Fibroblast of upper back skin (primary cell): ENCODE results near the gene APP.
"Not testable (repeated sequence)": the region's sequence is repeated elsewhere in the genome, so short reads cannot be mapped to it uniquely, and the experiment has no call there.

ENCODE experiments used
- DNase-seq: peaks from one replicate; pipeline ENCODE4 v3.0.0-alpha.2; 2013

APP gene

GRCh38 chr21:25929856-25930520, 240.6 kb downstream of the APP start:
- peak; percentile 8 for DNase-seq

- no peak for DNase-seq
Measured at GRCh38 chr21:25927195-25927880, 243.2 kb downstream of the APP start.

GRCh38 chr21:25925936-25926335, 244.6 kb downstream of the APP start:
- no peak for DNase-seq

- DNase-seq: no peak
Measured at GRCh38 chr21:25925064-25925800, 245.3 kb downstream of the APP start.

- DNase-seq: not testable (repeated sequence)
Measured at GRCh38 chr21:25918152-25918551, 252.4 kb downstream of the APP start.

- DNase-seq: no peak
Measured at GRCh38 chr21:25916226-25916625, 254.3 kb downstream of the APP start.

- DNase-seq: no peak
Measured at GRCh38 chr21:25913479-25913878, 257.1 kb downstream of the APP start.

- no peak for DNase-seq
Measured at GRCh38 chr21:25912402-25912746, 258.2 kb downstream of the APP start.

- no peak for DNase-seq
Measured at GRCh38 chr21:25911730-25912401, 258.7 kb downstream of the APP start.

- no peak for DNase-seq
Measured at GRCh38 chr21:25910809-25911208, 259.8 kb downstream of the APP start.

GRCh38 chr21:25909341-25909740, 261.2 kb downstream of the APP start:
- DNase-seq: no peak

- no peak for DNase-seq
Measured at GRCh38 chr21:25908495-25908894, 262.1 kb downstream of the APP start.

GRCh38 chr21:25907573-25908275, 262.8 kb downstream of the APP start:
- DNase-seq: no peak

- no peak for DNase-seq
Measured at GRCh38 chr21:25906587-25906986, 264.0 kb downstream of the APP start.

GRCh38 chr21:25905126-25905525, 265.4 kb downstream of the APP start:
- DNase-seq: no peak

- DNase-seq: no peak
Measured at GRCh38 chr21:25904044-25904695, 266.4 kb downstream of the APP start.

GRCh38 chr21:25903607-25904006, 267.0 kb downstream of the APP start:
- DNase-seq: no peak

- DNase-seq: no peak
Measured at GRCh38 chr21:25901330-25901979, 269.1 kb downstream of the APP start.

GRCh38 chr21:25898671-25899070, 271.9 kb downstream of the APP start:
- DNase-seq: peak; percentile 49

GRCh38 chr21:25897383-25897782, 273.2 kb downstream of the APP start:
- no peak for DNase-seq

- peak; percentile 42 for DNase-seq
Measured at GRCh38 chr21:25896501-25897056, 274.0 kb downstream of the APP start.
